Astrocyte (in vitro differentiated cells and primary cell): Measurements from ENCODE around the gene TRIM44.

ENCODE experiments used
- EZH2 ChIP-seq: IDR thresholded peaks from 2 replicates; pipeline ENCODE4 v1.6.1; 2012; ENCODE audit warnings: mild to moderate bottlenecking, low read length, inconsistent platforms; ENCODE audit not compliant: insufficient read depth
- TF ChIP-seq, protein P1 (sequence below): IDR thresholded peaks from 2 replicates; pipeline ENCODE4 v1.5.1; 2011; ENCODE audit warnings: low read depth, mild to moderate bottlenecking, inconsistent platforms, low read length, moderate library complexity; ENCODE audit not compliant: insufficient read depth

DNA sequence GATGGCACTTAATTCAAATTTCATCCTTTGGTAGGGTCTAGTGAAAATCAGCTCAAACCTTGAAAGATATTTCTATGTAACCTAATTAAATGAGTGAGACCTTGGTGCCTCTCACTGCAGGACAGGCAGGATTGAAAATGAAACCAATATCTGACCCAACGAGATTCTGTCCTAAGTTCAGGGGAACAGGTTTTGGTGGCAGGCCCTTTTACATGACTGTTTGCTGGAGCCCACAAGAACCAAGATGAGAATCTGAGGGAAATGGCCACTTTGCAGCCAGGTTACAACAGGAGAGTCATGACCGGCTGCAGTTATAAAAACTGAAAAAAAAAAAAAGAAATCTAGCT is 130.2 kb downstream of the TRIM44 start:
- TF ChIP-seq, protein P1, sequence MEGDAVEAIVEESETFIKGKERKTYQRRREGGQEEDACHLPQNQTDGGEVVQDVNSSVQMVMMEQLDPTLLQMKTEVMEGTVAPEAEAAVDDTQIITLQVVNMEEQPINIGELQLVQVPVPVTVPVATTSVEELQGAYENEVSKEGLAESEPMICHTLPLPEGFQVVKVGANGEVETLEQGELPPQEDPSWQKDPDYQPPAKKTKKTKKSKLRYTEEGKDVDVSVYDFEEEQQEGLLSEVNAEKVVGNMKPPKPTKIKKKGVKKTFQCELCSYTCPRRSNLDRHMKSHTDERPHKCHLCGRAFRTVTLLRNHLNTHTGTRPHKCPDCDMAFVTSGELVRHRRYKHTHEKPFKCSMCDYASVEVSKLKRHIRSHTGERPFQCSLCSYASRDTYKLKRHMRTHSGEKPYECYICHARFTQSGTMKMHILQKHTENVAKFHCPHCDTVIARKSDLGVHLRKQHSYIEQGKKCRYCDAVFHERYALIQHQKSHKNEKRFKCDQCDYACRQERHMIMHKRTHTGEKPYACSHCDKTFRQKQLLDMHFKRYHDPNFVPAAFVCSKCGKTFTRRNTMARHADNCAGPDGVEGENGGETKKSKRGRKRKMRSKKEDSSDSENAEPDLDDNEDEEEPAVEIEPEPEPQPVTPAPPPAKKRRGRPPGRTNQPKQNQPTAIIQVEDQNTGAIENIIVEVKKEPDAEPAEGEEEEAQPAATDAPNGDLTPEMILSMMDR, result no peak
- no peak for TF ChIP-seq EZH2
